Daoy (cell line): Measurements from ENCODE around the gene FPR3. TPM values are rescaled to one million over a fixed set of nuclear protein-coding genes. Genes with fewer than 3 reads are reported as not detected.

Source experiments
- total RNA-seq: library from RNA; depleted of rRNA; stranded (reverse); fragments of >200 nt; shearing (Covaris generic); gene quantifications from 2 replicates; pipeline ENCODE4 v1.2.3, GENCODE V29; 2014; rRNA removed

The FPR3 gene
- total RNA-seq, 1 experiment from 2014 or later = not detected

Other genes with a start within 250 kb of the FPR3 start
- 2.0 and 4.5 TPM in 2 replicates for gene ZNF175, start 223.9 kb upstream of the FPR3 start, total RNA-seq
- 0.74 TPM in 1 of 2 replicates, not detected in the other for gene SIGLEC5, start 164.8 kb upstream of the FPR3 start, total RNA-seq
- gene SIGLEC14, start 148.3 kb upstream of the FPR3 start, total RNA-seq = 0.18 and 0.34 TPM in 2 replicates
- 2.8 and 3.6 TPM in 2 replicates for gene SPACA6, start 101.8 kb upstream of the FPR3 start, total RNA-seq
- not detected in 2 replicates for gene HAS1, start 71.2 kb upstream of the FPR3 start, total RNA-seq
- 0.74 and 2.9 TPM in 2 replicates for gene FPR1, start 43.3 kb upstream of the FPR3 start, total RNA-seq
- gene FPR2, start 34.0 kb upstream of the FPR3 start, total RNA-seq = not detected in 2 replicates
- gene ZNF577, start 92.8 kb downstream of the FPR3 start, total RNA-seq = 4.9 and 5.7 TPM in 2 replicates
- gene ZNF649, start 109.9 kb downstream of the FPR3 start, total RNA-seq = 9.0 and 14.5 TPM in 2 replicates
- 2.7 and 7.1 TPM in 2 replicates for gene ZNF613, start 132.3 kb downstream of the FPR3 start, total RNA-seq
- 8.7 and 17.7 TPM in 2 replicates for gene ZNF350, start 191.7 kb downstream of the FPR3 start, total RNA-seq
- gene ZNF615, start 213.1 kb downstream of the FPR3 start, total RNA-seq = 5.7 and 6.7 TPM in 2 replicates
- 12.1 and 14.8 TPM in 2 replicates for gene ZNF614, start 233.2 kb downstream of the FPR3 start, total RNA-seq